H9 (cell line): ENCODE data around the gene MRPS30. TPM values are rescaled to one million over a fixed set of nuclear protein-coding genes. Genes with fewer than 3 reads are reported as not detected.

Experiments
- DNase-seq: peaks from one replicate; pipeline ENCODE4 v3.0.0-alpha.2; 2017
- H2AFZ ChIP-seq: one replicate; pipeline ENCODE4 v1.6.1; 2013; ENCODE audit warnings: mild to moderate bottlenecking, low read length, control low read depth, moderate library complexity
- H2AK5ac ChIP-seq: 2 replicates; pipeline ENCODE4 v1.6.1; 2013; ENCODE audit warnings: low read length, control low read depth, mixed read lengths; ENCODE audit not compliant: insufficient read length
- H2BK120ac ChIP-seq: one replicate; pipeline ENCODE4 v1.6.1; 2013; ENCODE audit warnings: low read depth, mild to moderate bottlenecking, low read length, control low read depth, inconsistent platforms; ENCODE audit not compliant: poor library complexity, severe bottlenecking
- H2BK12ac ChIP-seq: 2 replicates; pipeline ENCODE4 v1.6.1; 2013; ENCODE audit warnings: low read length, control low read depth, mixed read lengths, low read depth; ENCODE audit not compliant: insufficient read length
- H2BK15ac ChIP-seq: 2 replicates; pipeline ENCODE4 v1.6.1; 2013; ENCODE audit warnings: low read depth, low read length, control low read depth
- H2BK20ac ChIP-seq: one replicate; pipeline ENCODE4 v1.6.1; 2013; ENCODE audit warnings: low read depth, mild to moderate bottlenecking, low read length, control low read depth, inconsistent platforms; ENCODE audit not compliant: poor library complexity, severe bottlenecking
- H2BK5ac ChIP-seq: 2 replicates; pipeline ENCODE4 v1.6.1; 2013; ENCODE audit warnings: low read length, control low read depth, mixed read lengths; ENCODE audit not compliant: insufficient read length
- H3K14ac ChIP-seq: 2 replicates; pipeline ENCODE4 v1.6.1; 2013; ENCODE audit warnings: low read length, control low read depth; ENCODE audit not compliant: insufficient read depth
- H3K18ac ChIP-seq: 2 replicates; pipeline ENCODE4 v1.6.1; 2013; ENCODE audit warnings: low read depth, mild to moderate bottlenecking, mixed read lengths, low read length, control low read depth; ENCODE audit not compliant: insufficient read length
- H3K23ac ChIP-seq: 2 replicates; pipeline ENCODE4 v1.6.1; 2013; ENCODE audit warnings: low read length, control low read depth, mixed read lengths, low read depth; ENCODE audit not compliant: insufficient read length
- H3K23me2 ChIP-seq: 2 replicates; pipeline ENCODE4 v1.6.1; 2013; ENCODE audit warnings: low read depth, mild to moderate bottlenecking, mixed read lengths, low read length, control low read depth; ENCODE audit not compliant: insufficient read length, poor library complexity, severe bottlenecking
- H3K27ac ChIP-seq: 2 replicates; pipeline ENCODE4 v1.5.1; 2013; ENCODE audit warnings: low read length, control low read depth, mixed read lengths, low read depth; ENCODE audit not compliant: insufficient read length
- H3K27me3 ChIP-seq: 2 replicates; pipeline ENCODE4 v1.6.1; 2013; ENCODE audit warnings: low read length, control low read depth, inconsistent platforms; ENCODE audit not compliant: insufficient read depth
- H3K4ac ChIP-seq: 2 replicates; pipeline ENCODE4 v1.6.1; 2013; ENCODE audit warnings: low read depth, mild to moderate bottlenecking, control low read depth, inconsistent platforms, low read length, moderate library complexity
- H3K4me1 ChIP-seq: 2 replicates; pipeline ENCODE4 v1.6.1; 2013; ENCODE audit warnings: low read length, control low read depth, inconsistent platforms; ENCODE audit not compliant: insufficient read depth
- H3K4me2 ChIP-seq: 2 replicates; pipeline ENCODE4 v1.6.1; 2013; ENCODE audit warnings: low read length, control low read depth, mixed read lengths; ENCODE audit not compliant: insufficient read length, insufficient read depth
- H3K56ac ChIP-seq: 2 replicates; pipeline ENCODE4 v1.6.1; 2013; ENCODE audit warnings: low read depth, mild to moderate bottlenecking, mixed read lengths, low read length, control low read depth; ENCODE audit not compliant: insufficient read length
- H3K79me1 ChIP-seq: 2 replicates; pipeline ENCODE4 v1.6.1; 2013; ENCODE audit warnings: low read depth, mild to moderate bottlenecking, moderate library complexity, low read length, control low read depth, inconsistent platforms; ENCODE audit not compliant: insufficient read depth, poor library complexity, severe bottlenecking
- H3K79me2 ChIP-seq: 2 replicates; pipeline ENCODE4 v1.6.1; 2013; ENCODE audit warnings: low read length, control low read depth, inconsistent platforms; ENCODE audit not compliant: insufficient read depth
- H3K9ac ChIP-seq: 2 replicates; pipeline ENCODE4 v1.6.1; 2013; ENCODE audit warnings: low read length, control low read depth, mixed read lengths; ENCODE audit not compliant: insufficient read length; ENCODE audit errors: extremely low read depth
- H3K9me3 ChIP-seq: one replicate; pipeline ENCODE4 v1.6.1; 2013; ENCODE audit warnings: low read depth, low read length, inconsistent platforms; ENCODE audit not compliant: control insufficient read depth
- H3T11ph ChIP-seq: one replicate; pipeline ENCODE4 v1.6.1; 2013; ENCODE audit warnings: mild to moderate bottlenecking, low read length, control low read depth, inconsistent platforms
- H4K20me1 ChIP-seq: one replicate; pipeline ENCODE4 v1.6.1; 2013; ENCODE audit not compliant: control insufficient read depth, insufficient read length, insufficient read depth
- H4K5ac ChIP-seq: 2 replicates; pipeline ENCODE4 v1.6.1; 2013; ENCODE audit warnings: low read depth, mild to moderate bottlenecking, mixed read lengths, low read length, control low read depth; ENCODE audit not compliant: insufficient read length
- H4K8ac ChIP-seq: replicated peaks from 2 replicates; pipeline ENCODE4 v1.6.1; 2013; ENCODE audit warnings: low read length, control low read depth, mixed read lengths, low read depth; ENCODE audit not compliant: insufficient read length
- H4K91ac ChIP-seq: 2 replicates; pipeline ENCODE4 v1.6.1; 2013; ENCODE audit warnings: low read depth, mild to moderate bottlenecking, moderate library complexity, mixed read lengths, low read length, control low read depth; ENCODE audit not compliant: insufficient read length
- H3K27ac Mint-ChIP-seq, 3 experiments: 2 replicates in 2 of 3; 3 replicates in 1 of 3; pipeline ENCODE4 v1.8.0; 2020 to 2021; ENCODE audit warnings: mixed read lengths in 3 of 3, mild to moderate bottlenecking in 1 of 3, moderate library complexity in 1 of 3
- H3K27me3 Mint-ChIP-seq: 2 replicates; pipeline ENCODE4 v1.8.0; 2021; ENCODE audit warnings: low read depth, mild to moderate bottlenecking, moderate library complexity, mixed read lengths
- H3K36me3 Mint-ChIP-seq, 3 experiments: 2 replicates in 2 of 3; 3 replicates in 1 of 3; pipeline ENCODE4 v1.8.0; 2020 to 2021; ENCODE audit warnings: low read depth in 3 of 3, mixed read lengths in 3 of 3; ENCODE audit not compliant: insufficient read depth in 1 of 3
- H3K4me1 Mint-ChIP-seq, 2 experiments: 2 replicates each; pipeline ENCODE4 v1.8.0; 2020; ENCODE audit warnings: mixed read lengths in 2 of 2
- H3K4me3 Mint-ChIP-seq, 2 experiments: 2 replicates in 1 of 2; 3 replicates in 1 of 2; pipeline ENCODE4 v1.8.0; 2020 to 2021; ENCODE audit warnings: mild to moderate bottlenecking in 2 of 2, mixed read lengths in 2 of 2, moderate library complexity in 1 of 2
- H3K9me3 Mint-ChIP-seq, 2 experiments: 2 replicates in 1 of 2; 3 replicates in 1 of 2; pipeline ENCODE4 v1.8.0; 2020; ENCODE audit warnings: mild to moderate bottlenecking in 2 of 2, mixed read lengths in 2 of 2, moderate library complexity in 1 of 2
- CTCF ChIP-seq: fragments of 200-600 bp; sonication (generic); conservative IDR thresholded peaks from 3 replicates; pipeline ENCODE4 v1.8.0; 2021; ENCODE audit warnings: antibody characterized with exemption, mild to moderate bottlenecking
- WGBS: extraction: QIAGEN DNeasy Blood & Tissue Kit; methylation state at CpG from one replicate; pipeline ENCODE4 v1.1.7; 2013; ENCODE audit warnings: missing lambda C conversion rate, low lambda C conversion rate, mixed read lengths; ENCODE audit not compliant: insufficient read length; ENCODE audit errors: extremely low coverage; 5-methylcytosine and 5-hydroxymethylcytosine counted together
- total RNA-seq: library from RNA; stranded (reverse); gene quantifications from 2 replicates; pipeline ENCODE4 v1.2.1, GENCODE V29; 2021

MRPS30 gene
- total RNA-seq, 1 experiment from 2014 or later, result 76.3 TPM

- no peaks in the 10 kb centered on the region for H3K27me3 Mint-ChIP-seq
- no peaks in the 10 kb centered on the region for H3K36me3 Mint-ChIP-seq
- H4K5ac ChIP-seq, result no peak overlapping the region
- H4K91ac ChIP-seq, result no peak overlapping the region
- H3K4me3 Mint-ChIP-seq, result no peak overlapping the region
- H4K8ac ChIP-seq, result no peak overlapping the region
- no CpG with 5 or more reads among the region's 1 CpG for WGBS
- DNase-seq, result no peak
- H3K4me2 ChIP-seq, result no peak overlapping the region
- no peak overlapping the region for H2BK5ac ChIP-seq
- no peak overlapping the region for H3K56ac ChIP-seq
- no peaks in the 10 kb centered on the region for H3K9me3 Mint-ChIP-seq
- no peak overlapping the region for H3K27ac ChIP-seq
- H3T11ph ChIP-seq, result no peak overlapping the region
- no peak overlapping the region for H2BK15ac ChIP-seq
- no peaks in the 10 kb centered on the region for H3K4me1 Mint-ChIP-seq
- H2BK12ac ChIP-seq, result no peak overlapping the region
- H3K27me3 ChIP-seq, result no peaks in the 10 kb centered on the region
- no peaks in the 10 kb centered on the region; the same call in 1 of the 2 replicates for H3K4me1 ChIP-seq
- H3K4ac ChIP-seq, result no peak overlapping the region
- H2BK120ac ChIP-seq, result no peak overlapping the region
- H3K9me3 ChIP-seq, result no peaks in the 10 kb centered on the region
- H3K27ac Mint-ChIP-seq, result no peak overlapping the region
- no peak overlapping the region for H3K23ac ChIP-seq
- peak; percentile 50 for TF ChIP-seq CTCF
- H3K79me1 ChIP-seq, result no peaks in the 10 kb centered on the region
- no peak overlapping the region for H3K14ac ChIP-seq
- H4K20me1 ChIP-seq, result no peaks in the 10 kb centered on the region
- no peak overlapping the region for H2AK5ac ChIP-seq
- no peak overlapping the region for H3K9ac ChIP-seq
- H3K18ac ChIP-seq, result no peak overlapping the region
- no peak overlapping the region for H2AFZ ChIP-seq
- no peaks in the 10 kb centered on the region for H3K23me2 ChIP-seq
- H3K79me2 ChIP-seq, result no peaks in the 10 kb centered on the region
- H2BK20ac ChIP-seq, result no peak overlapping the region
Observed at GRCh38 chr5:44862808-44863207, 54.1 kb downstream of the MRPS30 start.
